Loucy (cell line): ENCODE data around the gene CELSR1.

Source experiments
- H2AFZ ChIP-seq: fragments of 200-600 bp; sonication (generic); 2 replicates; pipeline ENCODE4 v1.6.0; 2016; ENCODE audit warnings: antibody characterized with exemption, mild to moderate bottlenecking, low read length, moderate library complexity
- H3F3A ChIP-seq: fragments of 200-600 bp; 2 replicates; pipeline ENCODE4 v1.6.0; 2016; ENCODE audit warnings: antibody characterized with exemption, low read depth, mild to moderate bottlenecking
- H3K27me3 ChIP-seq: fragments of 200-600 bp; sonication (generic); 2 replicates; pipeline ENCODE4 v1.6.1; 2014; ENCODE audit warnings: low read length, mild to moderate bottlenecking; ENCODE audit not compliant: insufficient read depth, poor library complexity, severe bottlenecking
- H3K36me3 ChIP-seq: fragments of 200-600 bp; sonication (generic); 2 replicates; pipeline ENCODE4 v1.6.1; 2016; ENCODE audit warnings: low read length; ENCODE audit not compliant: insufficient read depth
- H3K4me1 ChIP-seq: fragments of 200-600 bp; sonication (generic); 2 replicates; pipeline ENCODE4 v1.5.1; 2014; ENCODE audit warnings: low read length, mild to moderate bottlenecking; ENCODE audit not compliant: insufficient read depth, poor library complexity, severe bottlenecking
- H3K4me2 ChIP-seq: fragments of 200-600 bp; sonication (generic); 2 replicates; pipeline ENCODE4 v1.6.0; 2014; ENCODE audit warnings: antibody characterized with exemption, low read length, low read depth, mild to moderate bottlenecking; ENCODE audit not compliant: poor library complexity, severe bottlenecking
- H3K4me3 ChIP-seq: fragments of 200-600 bp; sonication (generic); 2 replicates; pipeline ENCODE4 v1.5.1; 2014; ENCODE audit warnings: low read length, mild to moderate bottlenecking, mixed read lengths; ENCODE audit not compliant: poor library complexity, severe bottlenecking
- H3K79me2 ChIP-seq: fragments of 200-600 bp; sonication (generic); 2 replicates; pipeline ENCODE4 v1.6.1; 2014; ENCODE audit warnings: low read length; ENCODE audit not compliant: insufficient read depth
- H3K9ac ChIP-seq: fragments of 200-600 bp; sonication (generic); 2 replicates; pipeline ENCODE4 v1.6.0; 2014; ENCODE audit warnings: mild to moderate bottlenecking, low read depth, low read length, moderate library complexity; ENCODE audit not compliant: poor library complexity, severe bottlenecking
- H3K9me2 ChIP-seq: fragments of 200-600 bp; sonication (generic); replicated peaks from 2 replicates; pipeline ENCODE4 v1.6.1; 2016; ENCODE audit warnings: low read depth, low read length, mixed read lengths
- H3K9me3 ChIP-seq: fragments of 200-600 bp; sonication (generic); 2 replicates; pipeline ENCODE4 v1.6.1; 2014; ENCODE audit warnings: mild to moderate bottlenecking, antibody characterized with exemption, low read length, low read depth; ENCODE audit not compliant: insufficient read depth
- H4K20me1 ChIP-seq: fragments of 200-600 bp; sonication (generic); 2 replicates; pipeline ENCODE4 v1.6.0; 2014; ENCODE audit warnings: antibody characterized with exemption, low read length, mild to moderate bottlenecking; ENCODE audit not compliant: insufficient read depth, poor library complexity, severe bottlenecking
- EZH2phosphoT487 ChIP-seq: fragments of 200-600 bp; IDR thresholded peaks from 2 replicates; pipeline ENCODE4 v1.6.1; 2018; ENCODE audit warnings: antibody characterized with exemption, mild to moderate bottlenecking, moderate library complexity, borderline replicate concordance
- TF ChIP-seq, protein P1 (sequence below): fragments of 200-600 bp; sonication (generic); conservative IDR thresholded peaks from 2 replicates; pipeline ENCODE4 v1.5.1; 2014; ENCODE audit warnings: mild to moderate bottlenecking, antibody characterized with exemption, low read length

The CELSR1 gene

GRCh38 chr22:46364341-46365165 is 172.9 kb downstream of the CELSR1 start:
- Histone ChIP-seq H3K36me3 (no peaks in the 10 kb centered on the region), H3F3A (no peaks in the 10 kb centered on the region), H3K27me3 (no peaks in the 10 kb centered on the region), H3K9ac (no peak overlapping the region), H3K4me1 (no peaks in the 10 kb centered on the region), H3K9me2 (no peaks in the 10 kb centered on the region), H3K4me3 (no peak overlapping the region), H4K20me1 (no peaks in the 10 kb centered on the region), H3K4me2 (no peak overlapping the region), H2AFZ (no peak overlapping the region), H3K79me2 (no peaks in the 10 kb centered on the region), H3K9me3 (no peaks in the 10 kb centered on the region)
- TF ChIP-seq EZH2phosphoT487: no peak
- TF ChIP-seq, protein P1, sequence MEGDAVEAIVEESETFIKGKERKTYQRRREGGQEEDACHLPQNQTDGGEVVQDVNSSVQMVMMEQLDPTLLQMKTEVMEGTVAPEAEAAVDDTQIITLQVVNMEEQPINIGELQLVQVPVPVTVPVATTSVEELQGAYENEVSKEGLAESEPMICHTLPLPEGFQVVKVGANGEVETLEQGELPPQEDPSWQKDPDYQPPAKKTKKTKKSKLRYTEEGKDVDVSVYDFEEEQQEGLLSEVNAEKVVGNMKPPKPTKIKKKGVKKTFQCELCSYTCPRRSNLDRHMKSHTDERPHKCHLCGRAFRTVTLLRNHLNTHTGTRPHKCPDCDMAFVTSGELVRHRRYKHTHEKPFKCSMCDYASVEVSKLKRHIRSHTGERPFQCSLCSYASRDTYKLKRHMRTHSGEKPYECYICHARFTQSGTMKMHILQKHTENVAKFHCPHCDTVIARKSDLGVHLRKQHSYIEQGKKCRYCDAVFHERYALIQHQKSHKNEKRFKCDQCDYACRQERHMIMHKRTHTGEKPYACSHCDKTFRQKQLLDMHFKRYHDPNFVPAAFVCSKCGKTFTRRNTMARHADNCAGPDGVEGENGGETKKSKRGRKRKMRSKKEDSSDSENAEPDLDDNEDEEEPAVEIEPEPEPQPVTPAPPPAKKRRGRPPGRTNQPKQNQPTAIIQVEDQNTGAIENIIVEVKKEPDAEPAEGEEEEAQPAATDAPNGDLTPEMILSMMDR: no peak

GRCh38 chr22:46363611-46364321 is 173.7 kb downstream of the CELSR1 start:
- no peaks in the 10 kb centered on the region for H3K4me1 ChIP-seq
- no peaks in the 10 kb centered on the region for H3K9me3 ChIP-seq
- H3K4me2 ChIP-seq: no peak overlapping the region
- H3K79me2 ChIP-seq: no peaks in the 10 kb centered on the region
- no peaks in the 10 kb centered on the region for H3K36me3 ChIP-seq
- no peak overlapping the region for H2AFZ ChIP-seq
- H3K27me3 ChIP-seq: no peaks in the 10 kb centered on the region
- no peak overlapping the region for H3K9ac ChIP-seq
- no peaks in the 10 kb centered on the region for H3K9me2 ChIP-seq
- no peak overlapping the region for H3K4me3 ChIP-seq
- no peaks in the 10 kb centered on the region for H3F3A ChIP-seq
- no peaks in the 10 kb centered on the region for H4K20me1 ChIP-seq
- no peak for TF ChIP-seq EZH2phosphoT487
- TF ChIP-seq, protein P1: no peak

DNA sequence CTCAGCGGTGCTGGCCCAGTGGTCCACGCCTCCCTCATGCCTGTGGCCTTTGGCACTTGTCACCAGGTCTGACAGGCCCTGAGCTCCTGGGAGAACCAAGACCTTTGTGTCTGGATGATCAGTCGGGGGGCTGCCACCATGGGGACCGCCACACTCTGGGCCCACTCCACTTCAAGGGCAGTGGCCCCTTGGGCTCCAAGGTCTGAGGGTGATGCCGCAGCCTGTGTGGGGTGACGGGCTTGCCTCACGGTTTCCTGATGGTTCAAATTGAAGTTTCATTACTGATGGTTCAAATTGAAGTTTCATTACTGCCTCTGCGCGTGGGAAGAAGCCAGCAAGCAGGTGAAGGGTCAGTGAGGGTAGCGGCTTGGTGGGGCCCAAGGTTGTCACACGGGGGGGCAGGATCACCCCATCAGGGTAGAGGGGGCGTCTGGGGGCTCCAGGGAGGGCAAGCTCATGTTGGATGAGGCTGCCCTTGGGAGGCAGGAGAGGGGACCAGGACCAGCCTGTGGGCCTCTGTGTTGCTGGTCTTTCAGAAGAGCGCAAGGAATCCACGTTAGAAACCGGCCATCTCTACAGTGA is 174.4 kb downstream of the CELSR1 start:
- no peak overlapping the region for H3K9ac ChIP-seq
- no peaks in the 10 kb centered on the region for H3K9me3 ChIP-seq
- TF ChIP-seq, protein P1: no peak
- no peak for TF ChIP-seq EZH2phosphoT487
- H3K4me2 ChIP-seq: no peak overlapping the region
- H3K4me3 ChIP-seq: no peak overlapping the region
- H3K36me3 ChIP-seq: no peaks in the 10 kb centered on the region
- no peaks in the 10 kb centered on the region for H3K27me3 ChIP-seq
- H3K79me2 ChIP-seq: no peaks in the 10 kb centered on the region
- H3K9me2 ChIP-seq: no peaks in the 10 kb centered on the region
- no peaks in the 10 kb centered on the region for H4K20me1 ChIP-seq
- H3K4me1 ChIP-seq: no peaks in the 10 kb centered on the region
- no peaks in the 10 kb centered on the region for H3F3A ChIP-seq
- no peak overlapping the region for H2AFZ ChIP-seq
